Stimulated activated CD4-positive, alpha-beta T cell treated with anti-CD3 and anti-CD28 coated beads, Interleukin-1b, Interleukin-23, amount 100 ng/mL, for 1 hour (primary cell): ENCODE data around the gene FAM83C.
"Not testable (repeated sequence)": the region's sequence is repeated elsewhere in the genome, so short reads cannot be mapped to it uniquely, and the experiment has no call there.

Experiments used
- DNase-seq, 2 donors: peaks; one replicate each; pipeline ENCODE4 v3.0.0-alpha.2; 2020; ENCODE audit warnings: low read depth in 2 of 2

FAM83C gene

DNA sequence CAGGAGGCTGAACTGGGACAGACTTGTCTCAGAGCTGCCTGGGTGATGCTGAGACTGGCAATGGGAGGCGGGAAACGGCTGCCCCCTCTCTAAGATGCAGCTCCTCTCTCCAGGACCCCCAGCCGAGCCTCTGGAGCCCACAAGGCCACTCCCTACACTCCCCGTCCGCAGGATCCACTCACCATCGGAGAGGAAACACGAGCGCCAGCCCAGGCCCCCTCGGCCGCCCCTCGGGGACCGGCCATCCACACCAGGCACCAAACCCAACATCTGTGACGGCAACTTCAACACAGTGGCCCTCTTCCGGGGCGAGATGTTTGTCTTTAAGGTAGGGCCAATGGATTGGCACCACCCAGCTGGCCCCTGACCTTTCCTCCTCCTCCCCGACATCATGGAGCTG lies 25.1 kb downstream of the FAM83C start:
- no peak for DNase-seq

DNA sequence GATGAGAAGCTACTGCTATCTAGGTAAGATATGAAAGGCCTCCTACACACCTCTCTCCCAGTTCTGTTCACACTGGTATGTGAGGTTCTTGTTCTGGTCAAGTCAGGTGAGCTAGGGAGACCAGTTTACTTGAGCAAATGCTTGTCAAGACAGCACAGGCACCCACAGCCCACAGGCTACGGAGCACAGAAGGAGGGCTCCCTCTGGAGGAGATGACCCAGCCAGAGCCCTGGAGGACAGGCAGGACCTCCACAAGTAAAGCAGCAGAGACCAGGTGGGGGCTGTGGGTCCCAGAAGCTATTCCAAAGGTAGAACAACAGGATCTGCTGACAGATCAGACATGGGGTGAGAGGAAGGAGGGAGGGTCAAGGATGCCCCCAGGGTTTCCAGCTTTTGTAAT lies 27.5 kb downstream of the FAM83C start:
- DNase-seq: no peak

GRCh38 chr20:35263532-35264341 lies 28.5 kb downstream of the FAM83C start:
- DNase-seq: no peak

DNA sequence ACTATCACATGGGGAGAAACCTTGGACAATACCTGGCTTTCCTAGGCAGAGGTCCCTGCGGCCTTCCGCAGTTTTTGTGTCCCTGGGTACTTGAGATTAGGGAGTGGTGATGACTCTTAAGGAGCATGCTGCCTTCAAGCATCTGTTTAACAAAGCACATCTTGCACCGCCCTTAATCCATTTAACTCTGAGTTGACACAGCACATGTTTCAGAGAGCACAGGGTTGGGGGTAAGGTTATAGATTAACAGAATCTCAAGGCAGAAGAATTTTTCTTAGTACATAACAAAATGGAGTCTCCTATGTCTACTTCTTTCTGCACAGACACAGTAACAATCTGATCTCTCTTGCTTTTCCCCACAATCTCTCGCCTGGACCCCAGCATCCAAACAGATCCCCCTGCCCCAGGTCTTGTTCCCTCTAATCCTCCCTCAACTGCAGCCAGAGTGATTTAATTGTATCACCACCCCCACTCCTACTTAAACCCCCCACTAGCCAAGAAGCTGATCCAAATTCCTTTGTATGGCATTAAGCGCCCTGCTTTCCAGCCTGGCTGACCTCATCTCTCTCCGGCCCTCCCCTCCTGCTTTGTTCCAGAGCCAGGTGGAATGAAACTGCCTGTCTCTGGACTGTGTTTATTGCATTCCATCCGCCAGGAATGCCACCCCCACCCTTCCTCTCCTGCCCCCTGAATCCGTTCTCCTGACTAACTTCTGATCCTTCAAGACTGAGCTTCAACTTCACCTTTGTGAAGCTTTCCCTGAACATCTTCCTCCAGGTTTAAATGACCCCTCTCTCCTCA lies 29.3 kb downstream of the FAM83C start:
- DNase-seq: not testable (repeated sequence)

GRCh38 chr20:35262321-35262720 lies 29.9 kb downstream of the FAM83C start:
- DNase-seq: not testable (repeated sequence)

- DNase-seq: no peak
Observed at GRCh38 chr20:35260426-35260825, 31.8 kb downstream of the FAM83C start.

- no peak for DNase-seq
Observed at GRCh38 chr20:35257175-35257909, 34.9 kb downstream of the FAM83C start.

- DNase-seq: no peak
Observed at GRCh38 chr20:35254448-35254999, 37.7 kb downstream of the FAM83C start.

DNA sequence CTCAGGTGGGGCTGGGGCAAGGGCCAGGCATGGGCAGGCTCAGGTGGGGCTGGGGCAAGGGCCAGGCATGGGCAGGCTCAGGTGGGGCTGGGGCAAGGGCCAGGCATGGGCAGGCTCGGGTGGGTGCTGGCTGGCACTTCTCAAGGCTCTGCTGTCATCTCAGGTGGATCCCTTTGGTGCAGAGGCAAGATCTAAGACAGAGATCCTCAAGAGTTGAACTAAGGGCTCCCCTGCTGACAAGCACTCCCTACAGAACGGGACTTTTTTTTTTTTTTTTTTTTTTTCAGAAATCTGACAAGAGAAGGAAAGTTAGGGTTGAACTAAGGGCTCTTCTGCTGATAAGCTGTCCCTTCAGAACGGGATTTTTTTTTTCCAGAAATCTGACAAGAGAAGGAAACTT lies 39.2 kb downstream of the FAM83C start:
- DNase-seq: no peak

- not testable (repeated sequence) for DNase-seq
Observed at GRCh38 chr20:35252598-35252997, 39.6 kb downstream of the FAM83C start.

DNA sequence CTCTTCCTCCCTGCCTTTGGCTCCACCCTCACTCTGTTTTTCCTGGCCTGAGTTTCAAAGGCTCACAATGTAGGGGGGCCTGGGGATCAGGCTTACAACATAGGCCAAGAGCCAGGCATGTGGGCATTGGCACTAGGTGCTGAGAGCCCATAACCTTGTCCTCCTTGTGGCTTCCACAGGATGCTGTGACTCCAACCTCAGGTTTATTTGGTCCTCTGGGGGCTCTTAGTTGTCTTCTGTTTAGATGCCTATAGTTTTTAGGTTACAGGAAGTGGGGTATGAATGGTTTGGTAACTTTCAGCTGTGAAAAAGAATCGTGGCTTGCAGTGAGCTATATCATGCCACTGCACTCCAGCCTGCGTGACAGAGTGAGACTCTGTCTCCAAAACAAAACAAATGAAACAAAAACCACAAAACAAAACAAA lies 40.2 kb downstream of the FAM83C start:
- DNase-seq: no peak

GRCh38 chr20:35251613-35251940 lies 40.6 kb downstream of the FAM83C start:
- DNase-seq: no peak

DNA sequence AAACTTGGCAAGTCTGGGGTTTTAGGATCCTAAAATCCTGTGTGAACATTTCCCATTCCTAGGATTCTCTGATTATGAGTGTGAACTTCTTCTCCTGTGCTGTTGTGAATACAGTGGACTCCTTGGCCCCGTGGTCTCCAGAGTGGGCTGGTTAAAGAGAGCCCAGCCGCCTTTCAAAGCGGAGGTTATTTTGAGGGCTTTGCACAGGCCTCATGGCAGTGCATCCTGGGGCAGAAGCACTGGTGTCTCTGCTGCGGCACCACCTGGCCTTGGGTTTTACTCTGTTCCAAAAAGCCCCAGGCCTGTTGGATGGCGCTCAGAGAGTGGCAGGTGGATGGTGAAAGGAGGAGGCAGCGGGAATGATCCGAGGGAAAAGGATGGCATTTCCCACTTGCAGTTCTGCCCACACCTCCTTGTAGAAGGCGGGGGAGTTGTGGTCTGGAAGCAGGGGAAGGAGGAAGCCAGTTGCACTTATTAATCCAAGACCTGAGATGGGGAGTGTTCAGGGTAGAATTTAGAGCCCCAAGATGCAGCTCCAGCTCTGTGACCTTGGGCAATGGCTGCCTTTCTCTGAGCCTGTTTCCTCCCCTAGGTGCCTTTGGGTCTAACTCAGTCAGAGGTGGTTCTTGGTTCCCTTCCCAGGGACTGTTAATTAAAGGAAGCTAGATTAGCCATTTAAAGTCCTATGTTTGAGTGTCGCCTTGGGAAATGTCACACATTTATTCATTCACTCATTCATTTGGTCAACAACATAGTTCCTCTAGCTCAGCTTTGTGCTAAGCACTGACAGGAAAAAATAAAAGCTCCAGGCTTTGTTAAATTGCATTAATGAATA lies 43.4 kb downstream of the FAM83C start:
- DNase-seq: no peak

GRCh38 chr20:35246723-35247122 lies 45.5 kb downstream of the FAM83C start:
- DNase-seq: no peak

- DNase-seq: no peak
Observed at GRCh38 chr20:35243986-35244385, 48.2 kb downstream of the FAM83C start.

DNA sequence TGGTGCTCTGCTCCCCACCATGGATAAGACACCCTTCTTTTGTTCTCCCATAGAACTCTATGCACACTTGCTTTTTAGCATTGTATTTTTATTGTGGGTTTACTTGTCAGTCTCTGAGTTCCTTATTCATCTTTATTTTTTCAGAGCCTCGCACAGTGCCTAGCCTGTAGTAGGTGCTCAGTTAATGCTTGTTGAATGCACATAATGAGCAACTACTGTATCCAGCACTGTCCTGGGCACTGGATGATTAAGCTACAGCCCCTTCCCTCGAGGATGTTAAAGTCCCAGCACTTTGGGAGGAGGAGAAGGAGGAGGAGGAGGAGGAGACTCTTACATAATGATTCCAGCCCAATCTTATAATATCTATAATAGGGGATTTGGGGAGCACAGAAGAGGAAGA lies 48.9 kb downstream of the FAM83C start:
- DNase-seq: no peak

GRCh38 chr20:35240811-35241293 lies 51.4 kb downstream of the FAM83C start:
- no peak for DNase-seq

GRCh38 chr20:35240083-35240810 lies 52.0 kb downstream of the FAM83C start:
- no peak for DNase-seq

GRCh38 chr20:35238735-35239134 lies 53.5 kb downstream of the FAM83C start:
- DNase-seq: no peak

- DNase-seq: no peak
Observed at GRCh38 chr20:35238170-35238569, 54.1 kb downstream of the FAM83C start.
